Hematopoietic multipotent progenitor cell treated with erythropoietin and hydrocortisone succinate and interleukin-3 and kit ligand, for 17 days (in vitro differentiated cells): ENCODE data around the gene FOXJ1.

ENCODE experiments used
- DNase-seq: peaks from one replicate; pipeline ENCODE4 v3.0.0-alpha.2; 2015; ENCODE audit warnings: low spot score

FOXJ1 gene

DNA sequence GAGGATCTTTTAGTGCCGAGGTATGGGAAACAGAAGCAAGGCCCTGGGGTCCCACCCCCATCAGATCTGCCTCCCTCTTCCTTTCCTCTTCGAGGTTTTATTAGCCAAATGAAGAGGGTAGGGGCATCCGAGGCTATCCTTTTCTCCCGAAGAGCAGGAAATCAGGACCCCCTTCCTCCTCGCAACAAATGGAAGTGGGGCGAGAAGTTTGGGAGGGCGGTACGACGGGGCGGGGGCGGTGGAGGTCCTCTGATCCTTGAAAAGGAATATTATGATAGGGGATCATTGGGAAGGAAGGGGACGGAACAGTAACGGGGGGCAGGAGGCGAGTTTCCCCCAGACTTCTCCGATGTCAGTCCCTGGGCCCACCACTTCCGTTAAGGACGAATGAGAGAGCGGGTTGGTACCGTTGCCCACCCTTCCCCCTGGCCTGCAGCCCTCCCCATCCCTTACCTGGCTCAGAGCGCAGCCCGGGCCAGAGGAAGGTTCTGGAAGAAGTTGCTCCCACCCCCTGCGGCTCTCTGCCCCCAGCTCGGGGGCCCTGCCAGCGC is 309 bp downstream of the FOXJ1 start:
- DNase-seq = no peak

GRCh38 chr17:76139801-76140660 is 1.0 kb downstream of the FOXJ1 start:
- no peak for DNase-seq

DNA sequence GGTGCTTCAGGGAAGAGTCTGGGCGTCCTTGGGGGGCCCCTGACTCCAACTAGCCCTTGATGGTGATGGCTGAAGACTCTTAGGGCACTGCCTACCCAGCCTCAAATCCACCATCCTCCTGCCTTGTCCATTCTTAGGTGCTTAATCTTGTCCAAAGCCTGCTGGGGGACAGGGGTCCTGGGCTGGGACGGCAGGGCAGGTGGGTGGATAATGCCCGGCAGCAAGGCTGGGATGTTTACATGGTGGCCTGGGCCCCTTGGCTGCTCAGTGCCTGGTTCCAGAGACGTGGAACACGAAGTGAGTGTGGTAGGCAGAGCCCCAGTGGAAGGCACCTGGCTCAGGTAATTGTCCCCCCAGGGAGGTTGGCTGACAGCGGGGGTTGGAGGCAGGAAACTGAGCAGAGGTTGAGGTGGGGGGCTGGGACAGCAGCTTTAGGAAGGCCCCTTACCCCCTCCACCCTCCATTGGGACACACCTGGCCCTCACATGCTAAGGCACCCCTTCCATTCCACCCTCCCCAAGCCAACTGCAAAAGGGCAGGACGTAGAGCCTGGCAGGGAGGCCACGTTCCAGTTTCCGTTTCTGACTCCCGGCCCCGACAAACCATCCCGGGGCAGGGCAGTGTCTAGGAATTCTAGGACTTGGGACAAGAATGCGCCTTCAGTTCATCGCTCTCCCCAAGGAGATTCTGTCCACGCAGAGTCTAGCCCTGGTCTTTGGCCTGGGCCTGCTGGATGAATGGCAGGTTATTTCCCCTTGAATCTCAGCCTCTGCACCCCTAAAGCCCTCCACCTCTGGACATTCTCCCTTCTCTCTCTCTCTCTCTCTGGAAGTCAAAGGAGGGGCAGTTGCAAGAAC is 1.9 kb downstream of the FOXJ1 start:
- no peak for DNase-seq

DNA sequence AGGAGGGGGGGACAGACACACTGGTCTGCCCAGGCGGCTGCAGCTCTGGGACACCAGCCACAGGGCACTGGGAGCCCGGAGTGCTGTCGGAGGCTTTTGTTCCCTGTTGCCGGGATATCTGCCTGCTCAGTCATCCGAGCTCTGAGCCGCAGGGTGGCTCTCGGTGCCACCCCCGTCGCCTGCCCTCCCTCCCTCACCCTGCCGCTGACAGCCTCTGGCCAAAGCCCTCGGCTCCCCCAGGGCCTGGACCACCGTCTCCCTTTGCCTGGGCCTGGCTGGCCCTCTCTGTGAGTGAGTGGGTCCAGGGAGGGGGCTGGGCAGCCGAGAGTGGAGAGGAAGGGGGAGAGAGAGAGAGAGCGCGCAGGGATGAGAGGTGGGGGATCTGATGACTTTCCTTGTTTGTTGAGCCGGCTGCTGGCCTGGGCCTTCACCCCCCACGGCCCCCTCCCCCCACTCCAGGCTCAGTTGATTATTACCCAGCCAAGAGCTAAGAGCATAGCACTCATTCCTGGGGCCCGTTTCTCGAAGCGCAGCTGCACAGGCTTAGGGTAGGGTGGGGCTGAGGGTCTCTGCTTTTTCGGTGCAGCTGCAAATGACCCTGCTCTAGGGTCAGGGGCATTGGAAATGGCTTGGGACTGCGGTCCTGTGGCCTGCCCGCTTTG is 2.7 kb downstream of the FOXJ1 start:
- no peak for DNase-seq

GRCh38 chr17:76137351-76138233 is 3.5 kb downstream of the FOXJ1 start:
- no peak for DNase-seq

- no peak for DNase-seq
Observed at GRCh38 chr17:76137001-76137350, 4.1 kb downstream of the FOXJ1 start.

GRCh38 chr17:76136276-76137000 is 4.6 kb downstream of the FOXJ1 start:
- no peak for DNase-seq

DNA sequence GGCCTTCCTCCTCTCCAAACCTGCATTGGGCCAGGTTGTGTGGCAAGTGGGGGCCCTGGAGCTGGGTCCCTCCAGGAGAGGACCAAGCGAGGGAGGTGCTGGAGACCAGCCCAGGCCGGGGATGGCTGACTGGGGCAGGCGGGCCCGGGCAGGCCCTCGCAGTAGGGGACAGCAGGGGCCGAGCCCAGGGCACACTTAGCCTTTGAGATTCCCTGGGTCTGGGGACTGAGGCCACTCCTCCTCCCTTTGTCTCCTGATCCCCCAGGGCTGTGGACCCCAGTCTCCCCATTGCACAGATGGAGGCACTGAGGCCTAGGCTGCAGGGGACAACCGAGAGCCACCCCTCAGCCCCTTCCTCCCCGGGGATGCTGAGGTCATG is 5.2 kb downstream of the FOXJ1 start:
- no peak for DNase-seq

DNA sequence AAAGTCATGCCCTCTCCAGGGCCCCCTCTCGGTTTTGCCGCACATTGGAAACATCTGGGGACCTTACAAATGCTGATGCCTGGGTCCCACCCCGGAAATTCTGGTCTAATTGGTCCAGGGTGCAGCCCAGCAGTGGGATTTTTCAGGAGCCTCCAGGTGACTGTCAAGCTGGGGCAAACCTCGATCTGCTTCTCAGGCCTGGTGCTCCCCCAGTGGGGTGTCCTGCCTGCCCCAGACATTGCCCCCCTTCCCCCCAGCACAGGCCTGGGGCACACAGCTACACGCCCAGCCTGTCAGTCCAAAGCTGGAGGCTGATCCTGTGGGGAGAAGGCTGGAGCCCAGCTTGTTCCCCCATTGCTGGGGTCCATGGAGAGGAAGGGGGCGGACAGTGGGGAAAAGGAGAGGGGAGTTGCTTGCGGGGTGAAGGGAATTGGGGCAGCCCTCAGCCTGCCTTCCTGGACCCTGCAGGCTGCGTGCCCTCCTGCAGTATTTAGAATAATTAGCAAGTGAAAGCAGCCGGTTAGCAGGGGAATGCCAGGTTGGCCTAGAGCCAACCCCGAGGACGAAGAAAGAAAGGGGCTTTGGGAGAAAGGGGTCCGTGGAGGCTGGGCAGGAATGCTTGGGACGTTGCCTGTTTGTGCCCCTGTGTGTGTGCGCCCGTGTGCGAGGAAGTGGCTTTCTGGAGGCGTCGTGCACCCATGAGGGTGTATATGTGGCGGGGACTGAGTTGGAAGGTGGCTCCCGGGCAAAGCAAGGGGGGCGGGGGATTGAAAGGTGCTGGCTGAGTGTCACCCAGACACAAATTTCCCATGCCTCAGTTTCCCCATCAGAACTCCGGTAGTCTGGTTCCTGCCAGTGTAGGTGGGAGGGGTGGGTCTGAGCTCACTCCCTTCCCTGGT is 5.9 kb downstream of the FOXJ1 start:
- DNase-seq = no peak

DNA sequence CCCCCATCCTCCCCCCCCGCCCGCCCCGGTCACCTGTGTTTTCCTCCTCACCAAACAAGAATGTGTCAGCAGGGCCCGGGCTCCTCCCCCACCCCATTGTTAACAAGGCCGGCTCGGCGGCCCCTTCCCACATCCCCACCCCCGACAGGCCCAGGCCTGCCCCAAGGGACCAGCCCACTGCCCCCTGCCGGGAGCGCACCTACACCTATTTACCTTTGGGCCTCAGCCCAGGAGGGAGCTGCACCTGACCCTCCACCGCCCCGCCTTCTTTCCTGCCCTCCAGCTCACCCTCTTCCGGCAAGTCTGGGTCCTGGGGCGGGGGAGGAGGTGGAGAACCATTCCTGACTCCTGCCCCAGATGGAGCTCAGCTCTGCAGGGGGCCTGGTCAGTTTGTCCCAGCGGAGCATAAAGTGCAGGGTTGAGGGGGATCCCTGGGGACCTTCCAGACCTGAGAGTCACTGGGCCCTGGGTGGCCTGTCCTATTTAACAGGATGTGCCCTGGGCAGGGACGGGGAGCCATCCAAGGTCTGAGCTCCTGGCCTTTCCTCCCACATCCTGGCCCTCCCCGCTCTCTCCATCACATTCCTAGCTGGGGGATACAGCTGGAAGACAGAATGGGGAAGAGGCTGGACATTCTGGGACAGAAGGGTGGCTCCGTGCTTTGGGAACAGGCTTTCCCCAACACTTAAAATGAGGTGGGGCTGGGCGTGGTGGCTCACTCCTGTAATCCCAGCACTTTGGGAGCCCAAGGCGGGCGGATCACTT is 8.3 kb downstream of the FOXJ1 start:
- DNase-seq = no peak

DNA sequence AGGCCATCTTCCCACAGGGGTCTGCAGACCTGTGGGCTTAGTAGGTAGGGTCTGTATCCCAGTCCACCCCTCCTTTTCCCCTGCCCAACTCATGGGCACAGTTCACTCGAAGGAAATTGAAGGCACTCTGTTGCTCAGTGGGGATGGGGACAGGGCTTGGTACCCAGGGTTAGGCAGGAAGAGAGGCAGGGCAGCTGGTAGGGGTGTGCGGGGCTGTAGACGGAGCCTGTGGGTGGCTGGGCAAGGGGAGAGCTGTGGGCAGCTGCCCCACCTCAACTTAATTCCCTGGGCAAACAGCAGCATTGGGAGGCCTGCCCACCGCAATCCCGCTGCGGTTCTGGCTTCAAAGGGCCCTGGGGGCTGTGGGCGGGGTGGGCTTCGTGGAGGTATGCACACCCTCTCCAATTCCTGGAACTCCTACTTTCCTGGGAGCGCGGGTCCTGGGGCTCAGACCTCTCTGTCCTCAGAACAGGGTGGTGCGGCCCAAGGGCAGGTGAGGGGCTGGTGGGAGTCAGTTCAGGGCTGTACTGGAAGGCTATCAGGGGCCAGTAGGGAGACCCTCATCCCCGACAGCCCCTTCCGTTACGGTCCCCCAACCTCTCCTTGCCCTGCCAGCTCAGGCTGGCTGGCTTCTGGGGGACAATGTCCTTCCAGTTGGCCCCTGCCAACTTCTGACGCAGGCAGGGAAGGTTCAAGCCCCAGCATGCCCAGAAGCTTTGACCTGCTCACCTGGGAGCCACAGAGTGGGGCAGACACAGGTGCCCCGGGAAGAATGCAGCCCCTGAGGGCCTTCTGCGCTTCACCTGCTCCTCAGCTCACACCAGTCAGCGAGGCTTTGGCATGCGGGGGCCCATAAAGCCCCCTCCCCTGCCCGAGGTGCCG is 9.1 kb downstream of the FOXJ1 start:
- DNase-seq = no peak

DNA sequence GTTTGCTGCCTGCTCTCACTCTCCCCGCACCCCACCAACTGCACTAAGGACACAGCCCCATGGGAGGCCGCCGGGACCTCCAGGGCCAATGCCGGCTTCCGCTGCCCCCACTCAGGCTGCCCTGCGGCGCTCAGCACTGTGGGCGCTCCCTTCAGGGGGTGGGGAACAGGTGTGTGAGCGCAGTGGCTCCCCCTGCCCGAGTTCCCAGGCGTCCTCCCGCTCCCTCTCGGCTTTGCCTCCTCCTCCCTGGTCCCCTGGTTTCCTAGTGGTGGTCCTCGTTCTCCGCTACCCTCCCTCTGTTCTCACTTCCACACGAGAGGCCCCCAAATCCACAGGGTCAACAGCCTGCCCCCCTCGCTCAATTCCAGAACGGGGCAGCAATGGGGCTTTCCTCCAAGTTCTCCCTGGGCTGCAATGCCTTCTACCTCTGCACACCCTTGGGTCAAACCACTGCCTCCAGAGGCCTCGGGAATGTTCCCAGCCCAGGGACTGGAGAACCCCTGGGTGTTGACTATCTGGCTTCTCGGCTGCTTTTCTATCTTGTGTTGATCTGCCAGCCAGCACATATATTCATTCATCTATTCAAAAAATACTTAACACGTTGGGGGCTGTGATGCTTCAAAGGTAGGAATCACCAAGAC is 9.9 kb downstream of the FOXJ1 start:
- no peak for DNase-seq

DNA sequence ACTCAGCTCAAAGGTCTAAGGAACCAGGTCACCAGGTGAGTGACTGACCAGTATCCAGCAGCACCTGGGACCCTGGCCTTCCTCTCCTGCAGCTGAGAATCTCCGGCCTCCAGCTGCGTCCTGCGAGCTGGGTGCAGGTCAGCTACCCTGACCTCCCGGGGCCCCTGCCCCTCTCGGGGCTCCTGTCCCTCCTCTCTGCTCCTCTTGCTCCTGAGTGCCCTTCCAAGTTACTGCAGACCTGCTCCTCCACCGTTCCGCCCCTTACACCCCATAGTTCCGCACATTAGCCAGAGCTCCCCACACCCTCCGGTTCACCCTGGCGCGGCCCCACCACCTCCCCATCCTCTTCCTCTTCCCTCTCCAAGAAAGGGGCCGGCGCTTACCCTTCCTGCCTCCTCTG is 10.6 kb downstream of the FOXJ1 start:
- no peak for DNase-seq

GRCh38 chr17:76125922-76126321 is 15.1 kb downstream of the FOXJ1 start:
- no peak for DNase-seq

DNA sequence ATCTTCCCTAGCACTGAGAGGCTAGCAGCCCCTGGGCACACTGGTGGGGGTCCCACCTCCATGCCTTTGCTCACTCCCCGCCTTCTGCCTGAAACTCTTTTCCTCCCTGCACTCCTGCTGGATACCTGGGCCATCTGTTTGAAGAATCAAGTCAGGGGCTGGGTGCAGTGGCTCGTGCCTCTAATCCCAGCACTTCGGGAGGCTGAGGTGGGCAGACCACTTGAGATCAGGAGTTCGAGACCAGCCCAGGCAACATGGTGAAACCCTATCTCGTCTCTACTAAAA is 15.7 kb downstream of the FOXJ1 start:
- DNase-seq = no peak

DNA sequence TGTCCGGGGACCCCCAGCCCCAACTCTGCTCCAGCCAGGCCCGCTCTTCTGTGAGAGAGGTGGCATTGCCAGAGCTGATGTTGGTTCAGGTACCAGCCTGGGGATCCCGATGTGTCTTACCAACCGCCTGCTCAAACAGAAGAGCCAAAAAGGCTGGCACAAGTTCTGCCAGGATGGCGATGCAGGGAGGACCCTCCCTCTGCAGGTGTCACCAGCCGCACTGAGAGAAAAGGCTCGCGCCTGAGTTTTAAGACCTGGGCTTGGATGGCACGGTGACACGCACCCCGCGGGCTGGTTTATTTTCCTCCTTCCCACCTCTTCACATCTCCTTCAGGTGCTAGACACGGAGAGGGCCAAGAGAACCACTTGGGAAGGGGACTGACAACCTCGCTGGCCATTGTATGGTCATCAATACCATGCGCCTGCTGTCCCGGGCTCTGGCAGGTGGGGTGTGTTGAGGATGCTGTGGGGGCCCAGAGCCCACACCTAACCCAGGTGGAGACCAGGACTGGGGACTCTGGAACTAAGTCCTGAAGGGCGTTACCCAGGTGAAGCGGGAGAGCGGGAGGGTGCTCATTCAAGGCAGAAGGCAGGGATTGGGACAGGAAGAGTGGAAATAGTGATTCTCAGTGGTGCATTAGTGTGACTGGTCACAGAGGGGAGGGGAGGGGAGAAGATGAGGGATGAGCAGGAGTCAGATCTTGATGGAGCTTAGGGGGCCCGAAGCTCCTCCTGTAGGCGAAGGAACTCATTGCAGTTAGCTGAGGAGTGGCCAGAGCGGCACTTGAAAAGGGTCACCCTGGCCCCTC is 16.3 kb downstream of the FOXJ1 start:
- no peak for DNase-seq
